Common myeloid progenitor, CD34-positive (primary cell): ENCODE results near the gene USP48.
"Not testable (repeated sequence)": the region's sequence is repeated elsewhere in the genome, so short reads cannot be mapped to it uniquely, and the experiment has no call there.

Experiments
- CTCF ChIA-PET: fragments of 350-600 bp; sonication (Branson Sonifier 250); formaldehyde crosslinking; loops from one replicate; lab custom pipeline; 2021; ENCODE audit warnings: antibody characterized with exemption; lab: Charles Lee
- POLR2A ChIA-PET: fragments of 350-600 bp; sonication (Branson Sonifier 250); formaldehyde crosslinking; loops from one replicate; lab custom pipeline; 2021; ENCODE audit warnings: antibody characterized with exemption; lab: Charles Lee
- DNase-seq, 3 donors: peaks; one replicate each; pipeline versions ENCODE4 v3.0.0 to v3.0.0-alpha.2; 2013
- H3K27ac ChIP-seq, 2 experiments: 1 replicate in 1 of 2; 2 replicates in 1 of 2; pipeline ENCODE4 v1.7.0; 2013; ENCODE audit warnings: inconsistent platforms in 2 of 2, low read length in 2 of 2, mild to moderate bottlenecking in 2 of 2, low read depth in 1 of 2, moderate library complexity in 1 of 2; ENCODE audit not compliant: severe bottlenecking in 2 of 2, insufficient read depth in 1 of 2, poor library complexity in 1 of 2
- H3K27me3 ChIP-seq, 5 experiments: replicated peaks in 2 of 5; 1 replicate in 3 of 5; 2 replicates in 2 of 5; pipeline versions ENCODE4 v1.6.1 to v1.7.0; 2013; ENCODE audit warnings: low read length in 4 of 5, mild to moderate bottlenecking in 2 of 5, moderate library complexity in 2 of 5, inconsistent platforms in 1 of 5; ENCODE audit not compliant: insufficient read depth in 5 of 5, control insufficient read depth in 4 of 5
- H3K36me3 ChIP-seq, 4 experiments: 1 replicate in 2 of 4; 2 replicates in 2 of 4; pipeline versions ENCODE4 v1.6.1 to v1.7.0; 2013; ENCODE audit warnings: low read length in 3 of 4, control low read depth in 1 of 4, mild to moderate bottlenecking in 1 of 4; ENCODE audit not compliant: control insufficient read depth in 4 of 4, insufficient read depth in 4 of 4
- H3K4me1 ChIP-seq, 4 experiments: 1 replicate in 3 of 4; 2 replicates in 1 of 4; pipeline versions ENCODE4 v1.6.1 to v1.7.1; 2013; ENCODE audit warnings: low read length in 3 of 4, mild to moderate bottlenecking in 3 of 4, control low read depth in 1 of 4, inconsistent platforms in 1 of 4, moderate library complexity in 1 of 4; ENCODE audit not compliant: control insufficient read depth in 4 of 4, insufficient read depth in 4 of 4; ENCODE audit errors: control extremely low read depth in 1 of 4
- H3K4me3 ChIP-seq, 7 experiments: 1 replicate in 4 of 7; 2 replicates in 3 of 7; pipeline versions ENCODE4 v1.5.1 to v1.7.0; 2013; ENCODE audit warnings: mild to moderate bottlenecking in 7 of 7, low read length in 6 of 7, moderate library complexity in 6 of 7, inconsistent platforms in 2 of 7, low read depth in 2 of 7, control low read depth in 1 of 7; ENCODE audit not compliant: insufficient read depth in 4 of 7, control insufficient read depth in 1 of 7; ENCODE audit errors: extremely low read depth in 1 of 7
- H3K9me3 ChIP-seq, 5 experiments: 1 replicate in 4 of 5; 2 replicates in 1 of 5; pipeline versions ENCODE4 v1.6.1 to v1.7.1; 2013; ENCODE audit warnings: low read length in 4 of 5, mild to moderate bottlenecking in 2 of 5, inconsistent platforms in 1 of 5, low read depth in 1 of 5, moderate library complexity in 1 of 5; ENCODE audit not compliant: control insufficient read depth in 4 of 5, insufficient read depth in 2 of 5; ENCODE audit errors: control extremely low read depth in 1 of 5
- WGBS: methylation state at CpG from one replicate; pipeline ENCODE4 v1.1.5; 2013; ENCODE audit not compliant: insufficient coverage; 5-methylcytosine and 5-hydroxymethylcytosine counted together

USP48 gene

GRCh38 chr1:21770201-21770600 is 12.7 kb downstream of the USP48 start:
- 90% methylated on average over 2 of the region's 2 CpGs for WGBS
- H3K36me3 ChIP-seq, result peaks cover 0 to 3% (median 0%) of the 10 kb centered on the region in 4 experiments
- H3K4me3 ChIP-seq, result no peak overlapping the region
- no peaks in the 10 kb centered on the region for H3K27me3 ChIP-seq
- H3K27ac ChIP-seq, result no peak overlapping the region
- no peak for DNase-seq
- CTCF ChIA-PET, result interaction anchor here (1.0 to 1.4 kb wide), 3 partner anchors 10 to 15 kb away, joined by 3 to 4 read pairs (median 3); no protein-coding TSS in a partner anchor
- POLR2A ChIA-PET, result interaction anchor here (0.7 kb wide), 1 partner anchor 8 kb away, joined by 3 read pairs; no protein-coding TSS in a partner anchor
- peaks cover 11 to 80% (median 45%) of the 10 kb centered on the region in 4 experiments for H3K4me1 ChIP-seq
- no peaks in the 10 kb centered on the region for H3K9me3 ChIP-seq

- POLR2A ChIA-PET, DNase-seq, H3K27ac ChIP-seq, H3K4me3 ChIP-seq, H3K9me3 ChIP-seq, H3K36me3 ChIP-seq, H3K27me3 ChIP-seq: not testable (repeated sequence)
- peaks cover 10 to 84% (median 52%) of the 10 kb centered on the region in 4 experiments for H3K4me1 ChIP-seq
- 100% methylated on average over 8 of the region's 8 CpGs for WGBS
- CTCF ChIA-PET, result interaction anchor here (0.7 to 0.9 kb wide), 2 partner anchors 10 to 18 kb away, joined by 3 read pairs; no protein-coding TSS in a partner anchor
These were observed 15.8 kb downstream of the USP48 start for GRCh38 chr1:21767106-21767505.

- no peak for DNase-seq
- ChIA-PET CTCF (interaction anchor here (2.2 kb wide), 1 partner anchor 16 kb away, joined by 9 read pairs; the partner anchor contains the start of gene USP48), POLR2A (no interaction called here)
- WGBS, result 93% methylated on average over 2 of the region's 4 CpGs
- no peak overlapping the region for H3K27ac ChIP-seq
- peaks cover 10 to 79% (median 49%) of the 10 kb centered on the region in 4 experiments for H3K4me1 ChIP-seq
- peaks cover 0 to 3% (median 0%) of the 10 kb centered on the region in 4 experiments for H3K36me3 ChIP-seq
- no peak overlapping the region for H3K4me3 ChIP-seq
- no peaks in the 10 kb centered on the region for H3K9me3 ChIP-seq
- H3K27me3 ChIP-seq, result no peaks in the 10 kb centered on the region
These were observed 16.7 kb downstream of the USP48 start for GRCh38 chr1:21766210-21766609.

GRCh38 chr1:21764615-21765423 is 18.1 kb downstream of the USP48 start:
- POLR2A ChIA-PET, result interaction anchor here (1.3 kb wide), 1 partner anchor 18 kb away, joined by 3 read pairs; the partner anchor contains the start of gene USP48
- WGBS, result 92% methylated on average over 10 of the region's 13 CpGs

GRCh38 chr1:21763694-21764419 is 19.1 kb downstream of the USP48 start:
- ChIA-PET POLR2A (interaction anchor here (0.5 to 1.3 kb wide), 2 partner anchors 19 to 646 kb away, joined by 3 to 5 read pairs; partner anchors contain the start of gene USP48), CTCF (interaction anchor here (1.2 to 1.6 kb wide), 2 partner anchors 14 to 19 kb away, joined by 3 to 4 read pairs; partner anchors contain the start of gene USP48)
- H3K27ac ChIP-seq, result no peak overlapping the region
- DNase-seq, result no peak
- 67% methylated on average over 3 of the region's 7 CpGs for WGBS
- H3K4me3 ChIP-seq, result no peak overlapping the region
- H3K36me3 ChIP-seq, result no peaks in the 10 kb centered on the region
- no peaks in the 10 kb centered on the region for H3K9me3 ChIP-seq
- peaks cover 7 to 66% (median 38%) of the 10 kb centered on the region in 4 experiments for H3K4me1 ChIP-seq
- no peaks in the 10 kb centered on the region for H3K27me3 ChIP-seq

More at GRCh38 chr1:21764615-21765423, 18.1 kb downstream of the USP48 start:
- Histone ChIP-seq H3K9me3 (no peaks in the 10 kb centered on the region), H3K27ac (no peak overlapping the region), H3K27me3 (no peaks in the 10 kb centered on the region), H3K4me3 (no peak overlapping the region), H3K36me3 (peaks cover 0 to 3% (median 0%) of the 10 kb centered on the region in 4 experiments), H3K4me1 (peaks cover 10 to 71% (median 47%) of the 10 kb centered on the region in 4 experiments)
- DNase-seq, result peak in 2 of 3 donors; percentile 49 to 51
- CTCF ChIA-PET, result interaction anchor here (1.6 to 2.2 kb wide), 2 partner anchors 13 to 17 kb away, joined by 4 to 9 read pairs; partner anchors contain the start of gene USP48

GRCh38 chr1:21763236-21763635 is 19.7 kb downstream of the USP48 start:
- WGBS, result 98% methylated on average over 9 of the region's 10 CpGs
- CTCF ChIA-PET, result interaction anchor here (1.2 to 1.8 kb wide), 3 partner anchors 14 to 52 kb away, joined by 3 to 5 read pairs (median 4); partner anchors contain the start of gene USP48
- H3K36me3 ChIP-seq, result no peaks in the 10 kb centered on the region
- H3K27me3 ChIP-seq, result no peaks in the 10 kb centered on the region
- no peaks in the 10 kb centered on the region for H3K9me3 ChIP-seq
- H3K4me1 ChIP-seq, result peaks cover 4 to 61% (median 33%) of the 10 kb centered on the region in 4 experiments
- POLR2A ChIA-PET, result interaction anchor here (0.5 kb wide), 1 partner anchor 645 kb away, joined by 5 read pairs; no protein-coding TSS in a partner anchor
- no peak overlapping the region for H3K27ac ChIP-seq
- no peak for DNase-seq
- no peak overlapping the region for H3K4me3 ChIP-seq
